ENCODE results near the gene RAB11FIP3.
"Not testable (repeated sequence)": the region's sequence is repeated elsewhere in the genome, so short reads cannot be mapped to it uniquely, and the experiment has no call there.

Gene RAB11FIP3

GRCh38 chr16:425082-425718 lies at the start of gene RAB11FIP3:
Gene RAB11FIP3, plus strand, starts transcription at chr16:425649. Its CDS starts 358 bp downstream, at chr16:426007.
- Mint-ChIP-seq H3K4me1 (ENCODE audit: low read depth) (peaks cover 21% of the 10 kb centered on the region), H3K36me3 (ENCODE audit: low read depth) (peaks cover 3% of the 10 kb centered on the region), H3K27me3 (ENCODE audit: low read depth) (peaks cover 24% of the 10 kb centered on the region), H3K27ac (peak within 1 kb of the TSS; percentile 78), H3K4me3 (peak within 1 kb of the TSS; percentile 87), H3K9me3 (no peaks in the 10 kb centered on the region)

- no peak overlapping the region for H3K4me3 Mint-ChIP-seq
- no peaks in the 10 kb centered on the region for H3K9me3 Mint-ChIP-seq
- H3K27ac Mint-ChIP-seq, result no peak overlapping the region
- no peaks in the 10 kb centered on the region for H3K36me3 Mint-ChIP-seq (ENCODE audit: low read depth)
- H3K27me3 Mint-ChIP-seq (ENCODE audit: low read depth), result no peaks in the 10 kb centered on the region
- H3K4me1 Mint-ChIP-seq (ENCODE audit: low read depth), result no peaks in the 10 kb centered on the region
Measured at GRCh38 chr16:375927-376816, 49.3 kb upstream of the RAB11FIP3 start.

- H3K4me3 Mint-ChIP-seq, result no peak overlapping the region
- H3K27me3 Mint-ChIP-seq (ENCODE audit: low read depth), result no peaks in the 10 kb centered on the region
- no peaks in the 10 kb centered on the region for H3K9me3 Mint-ChIP-seq
- H3K4me1 Mint-ChIP-seq (ENCODE audit: low read depth), result no peaks in the 10 kb centered on the region
- H3K36me3 Mint-ChIP-seq (ENCODE audit: low read depth), result no peaks in the 10 kb centered on the region
- no peak overlapping the region for H3K27ac Mint-ChIP-seq
Measured at GRCh38 chr16:376817-377418, 48.5 kb upstream of the RAB11FIP3 start.

- Mint-ChIP-seq H3K4me3 (no peak overlapping the region), H3K36me3 (ENCODE audit: low read depth) (no peaks in the 10 kb centered on the region), H3K9me3 (no peaks in the 10 kb centered on the region), H3K27me3 (ENCODE audit: low read depth) (no peaks in the 10 kb centered on the region), H3K4me1 (ENCODE audit: low read depth) (no peaks in the 10 kb centered on the region), H3K27ac (no peak overlapping the region)
Measured at GRCh38 chr16:377419-377951, 48.0 kb upstream of the RAB11FIP3 start.

GRCh38 chr16:378113-378820 lies 47.2 kb upstream of the RAB11FIP3 start:
- not testable (repeated sequence) for H3K36me3 Mint-ChIP-seq (ENCODE audit: low read depth); H3K4me1 Mint-ChIP-seq (ENCODE audit: low read depth); H3K9me3 Mint-ChIP-seq; H3K27ac Mint-ChIP-seq; H3K4me3 Mint-ChIP-seq; H3K27me3 Mint-ChIP-seq (ENCODE audit: low read depth)

GRCh38 chr16:378821-379182 lies 46.6 kb upstream of the RAB11FIP3 start:
- no peak overlapping the region for H3K4me3 Mint-ChIP-seq
- H3K27ac Mint-ChIP-seq, result no peak overlapping the region
- H3K9me3 Mint-ChIP-seq, result no peaks in the 10 kb centered on the region
- peaks cover 1% of the 10 kb centered on the region for H3K36me3 Mint-ChIP-seq (ENCODE audit: low read depth)
- peaks cover 9% of the 10 kb centered on the region for H3K4me1 Mint-ChIP-seq (ENCODE audit: low read depth)
- H3K27me3 Mint-ChIP-seq (ENCODE audit: low read depth), result peaks cover 9% of the 10 kb centered on the region

- H3K4me1 Mint-ChIP-seq (ENCODE audit: low read depth), result peaks cover 9% of the 10 kb centered on the region
- H3K27ac Mint-ChIP-seq, result no peak overlapping the region
- peaks cover 1% of the 10 kb centered on the region for H3K36me3 Mint-ChIP-seq (ENCODE audit: low read depth)
- peaks cover 9% of the 10 kb centered on the region for H3K27me3 Mint-ChIP-seq (ENCODE audit: low read depth)
- no peaks in the 10 kb centered on the region for H3K9me3 Mint-ChIP-seq
- H3K4me3 Mint-ChIP-seq, result no peak overlapping the region
Measured at GRCh38 chr16:379183-379960, 46.1 kb upstream of the RAB11FIP3 start.

- Mint-ChIP-seq H3K4me3 (peak overlapping the region; percentile 59), H3K27me3 (ENCODE audit: low read depth) (peaks cover 9% of the 10 kb centered on the region), H3K36me3 (ENCODE audit: low read depth) (peaks cover 1% of the 10 kb centered on the region), H3K27ac (no peak overlapping the region), H3K9me3 (no peaks in the 10 kb centered on the region), H3K4me1 (ENCODE audit: low read depth) (peaks cover 9% of the 10 kb centered on the region)
Measured at GRCh38 chr16:379961-380761, 45.3 kb upstream of the RAB11FIP3 start.

- H3K27me3 Mint-ChIP-seq (ENCODE audit: low read depth), result peaks cover 9% of the 10 kb centered on the region
- no peaks in the 10 kb centered on the region for H3K9me3 Mint-ChIP-seq
- no peak overlapping the region for H3K27ac Mint-ChIP-seq
- H3K4me3 Mint-ChIP-seq, result peak overlapping the region; percentile 72
- H3K36me3 Mint-ChIP-seq (ENCODE audit: low read depth), result peaks cover 1% of the 10 kb centered on the region
- peaks cover 9% of the 10 kb centered on the region for H3K4me1 Mint-ChIP-seq (ENCODE audit: low read depth)
Measured at GRCh38 chr16:380762-381011, 44.8 kb upstream of the RAB11FIP3 start.

- H3K4me3 Mint-ChIP-seq, result peak overlapping the region; percentile 72
- H3K9me3 Mint-ChIP-seq, result no peaks in the 10 kb centered on the region
- H3K36me3 Mint-ChIP-seq (ENCODE audit: low read depth), result peaks cover 1% of the 10 kb centered on the region
- H3K27me3 Mint-ChIP-seq (ENCODE audit: low read depth), result peaks cover 9% of the 10 kb centered on the region
- no peak overlapping the region for H3K27ac Mint-ChIP-seq
- peaks cover 9% of the 10 kb centered on the region for H3K4me1 Mint-ChIP-seq (ENCODE audit: low read depth)
Measured at GRCh38 chr16:381012-381788, 44.2 kb upstream of the RAB11FIP3 start.

GRCh38 chr16:381789-382717 lies 43.4 kb upstream of the RAB11FIP3 start, which contains the start of gene PGAP6:
Gene PGAP6, minus strand, starts transcription at chr16:381978. Its CDS starts 157 bp downstream, at chr16:381821.
- Mint-ChIP-seq H3K4me1 (ENCODE audit: low read depth) (peaks cover 9% of the 10 kb centered on the region), H3K27me3 (ENCODE audit: low read depth) (peaks cover 9% of the 10 kb centered on the region), H3K36me3 (ENCODE audit: low read depth) (peaks cover 1% of the 10 kb centered on the region), H3K4me3 (peak within 1 kb of the TSS; percentile 85), H3K27ac (peak within 1 kb of the TSS; percentile 12), H3K9me3 (no peaks in the 10 kb centered on the region)

Measured in T-helper 1 cell treated with Interleukin-12 subunit alpha and Interleukin-12 subunit beta and Interleukin-4 antibody, amounts not matched to agents 30 μg/mL and 1 μg/mL, for 36 hours (primary cell).